SU-DHL-6 (cell line): ENCODE measurements around the gene PIPOX.

ENCODE experiments used
- CTCF ChIP-seq: fragments of 200-600 bp; sonication (generic); IDR thresholded peaks from one replicate; pipeline ENCODE4 v1.5.1; 2017; ENCODE audit warnings: antibody characterized with exemption, mild to moderate bottlenecking, low read length, moderate library complexity; ENCODE audit not compliant: insufficient read depth, poor library complexity, severe bottlenecking
- EZH2phosphoT487 ChIP-seq: fragments of 200-600 bp; sonication (generic), shearing (Covaris generic); conservative IDR thresholded peaks from 2 replicates; pipeline ENCODE4 v1.6.1; 2018; ENCODE audit warnings: mild to moderate bottlenecking, antibody characterized with exemption, low read length, moderate library complexity, mixed read lengths

DNA sequence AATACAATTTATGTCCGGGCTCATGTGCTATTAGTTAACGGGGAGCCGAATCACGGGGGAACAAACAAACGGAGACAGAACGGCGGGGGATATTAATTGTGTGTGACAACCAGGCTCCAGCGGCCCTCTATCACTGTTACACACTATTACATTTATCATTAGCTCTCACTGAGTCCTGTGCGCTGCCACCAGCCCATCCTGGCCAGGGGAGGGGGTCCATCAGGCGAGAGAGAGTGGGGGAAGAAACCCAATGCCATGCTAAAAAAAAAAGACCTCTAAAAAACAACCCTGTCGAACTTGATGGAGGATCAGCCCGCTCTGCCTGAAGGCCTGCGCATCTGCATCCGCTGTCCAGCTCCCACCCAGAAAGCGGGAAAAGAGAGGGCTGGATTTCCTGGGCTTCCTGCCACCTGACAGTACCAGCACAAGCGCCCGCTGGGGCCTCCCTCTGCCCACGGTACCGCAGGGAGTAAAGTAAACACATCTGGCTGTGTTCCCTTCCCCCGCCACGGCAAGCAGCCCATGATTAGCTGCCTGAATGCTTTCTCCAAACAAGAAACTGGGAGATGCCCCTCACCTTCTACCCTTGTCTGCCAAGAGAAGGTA, 41.7 kb downstream of the PIPOX start:
- TF ChIP-seq CTCF (no peak), EZH2phosphoT487 (no peak)
